CD4-positive, alpha-beta T cell (primary cell): ENCODE data around the gene CDH4. TPM values are rescaled to one million over a fixed set of nuclear protein-coding genes. Genes with fewer than 3 reads are reported as not detected.

ENCODE experiments used
- ATAC-seq: fragments of 200-7000 bp; cut with Tn5 transposase; one replicate; pipeline ENCODE4 v1.10.0; 2022; ENCODE audit warnings: mild to moderate bottlenecking; ENCODE audit not compliant: poor library complexity
- CTCF ChIA-PET: fragments of 350-600 bp; sonication (Branson Sonifier 250); formaldehyde crosslinking; loops from one replicate; lab custom pipeline; 2021; ENCODE audit warnings: antibody characterized with exemption, inconsistent platforms; lab: Charles Lee
- POLR2A ChIA-PET: fragments of 350-600 bp; sonication (Branson Sonifier 250); formaldehyde crosslinking; loops from one replicate; lab custom pipeline; 2021; ENCODE audit warnings: antibody characterized with exemption, inconsistent platforms; lab: Charles Lee
- DNase-seq, 14 experiments: peaks; one replicate each; pipeline ENCODE4 v3.0.0-alpha.2; 2013 to 2020; ENCODE audit warnings: mixed read lengths in 2 of 14
- H3K27ac ChIP-seq, 2 donors: one replicate each; pipeline versions ENCODE4 v1.5.1 to v1.7.0; 2013; ENCODE audit warnings: low read length in 2 of 2, low read depth in 1 of 2, mild to moderate bottlenecking in 1 of 2
- H3K27me3 ChIP-seq, 2 experiments: 1 replicate in 1 of 2; 2 replicates in 1 of 2; pipeline versions ENCODE4 v1.6.1 to v1.7.0; 2013; ENCODE audit warnings: low read length in 2 of 2, control low read depth in 1 of 2, mild to moderate bottlenecking in 1 of 2, moderate library complexity in 1 of 2; ENCODE audit not compliant: insufficient read depth in 2 of 2, control insufficient read depth in 1 of 2
- H3K36me3 ChIP-seq: one replicate; pipeline ENCODE4 v1.6.1; 2013; ENCODE audit warnings: low read length, control low read depth; ENCODE audit not compliant: insufficient read depth
- H3K4me1 ChIP-seq: one replicate; pipeline ENCODE4 v1.6.1; 2013; ENCODE audit warnings: low read length, control low read depth; ENCODE audit not compliant: insufficient read depth
- H3K4me3 ChIP-seq: one replicate; pipeline ENCODE4 v1.5.1; 2013; ENCODE audit warnings: mild to moderate bottlenecking, low read length, moderate library complexity
- H3K9me3 ChIP-seq, 2 experiments: 1 replicate in 1 of 2; 2 replicates in 1 of 2; pipeline versions ENCODE4 v1.6.1 to v1.7.0; 2013; ENCODE audit warnings: low read length in 2 of 2, mild to moderate bottlenecking in 2 of 2, control low read depth in 1 of 2, moderate library complexity in 1 of 2; ENCODE audit not compliant: control insufficient read depth in 1 of 2, insufficient read depth in 1 of 2
- H3K27ac Mint-ChIP-seq: one replicate; pipeline ENCODE4 v1.8.0; 2020; ENCODE audit warnings: mixed read lengths
- H3K27me3 Mint-ChIP-seq: one replicate; pipeline ENCODE4 v1.8.0; 2021; ENCODE audit warnings: mixed read lengths
- H3K36me3 Mint-ChIP-seq: one replicate; pipeline ENCODE4 v1.8.0; 2021; ENCODE audit warnings: low read depth, mixed read lengths
- H3K4me1 Mint-ChIP-seq: one replicate; pipeline ENCODE4 v1.8.0; 2021; ENCODE audit warnings: low read depth, mixed read lengths
- H3K4me3 Mint-ChIP-seq: one replicate; pipeline ENCODE4 v1.8.0; 2020; ENCODE audit warnings: mild to moderate bottlenecking, mixed read lengths
- H3K9me3 Mint-ChIP-seq: one replicate; pipeline ENCODE4 v1.8.0; 2020; ENCODE audit warnings: mixed read lengths
- intact Hi-C, 2 experiments: fragments of 100-400 bp; cut with DNase I in 1 of 2; cut with micrococcal nuclease in 1 of 2; formaldehyde crosslinking; loops; one replicate each; pipeline versions ENCODE4 v1.15.1 to v1.9.0; 2023 to 2025; cut with DNase I, micrococcal nuclease
- total RNA-seq, 174 experiments: library from RNA in 2 of 174; stranded (reverse) in 2 of 174; gene quantifications; one replicate each; pipeline ENCODE4 v1.2.3 and lab custom pipeline; 2021 to 2026
- TF ChIP-seq, protein P1 (sequence below): fragments of 200-600 bp; IDR thresholded peaks from one replicate; pipeline ENCODE4 v1.8.0; 2022; ENCODE audit warnings: antibody characterized with exemption, mild to moderate bottlenecking

CDH4 gene
- total RNA-seq, 2 experiments from 2014 or later = 0.11 TPM

DNA sequence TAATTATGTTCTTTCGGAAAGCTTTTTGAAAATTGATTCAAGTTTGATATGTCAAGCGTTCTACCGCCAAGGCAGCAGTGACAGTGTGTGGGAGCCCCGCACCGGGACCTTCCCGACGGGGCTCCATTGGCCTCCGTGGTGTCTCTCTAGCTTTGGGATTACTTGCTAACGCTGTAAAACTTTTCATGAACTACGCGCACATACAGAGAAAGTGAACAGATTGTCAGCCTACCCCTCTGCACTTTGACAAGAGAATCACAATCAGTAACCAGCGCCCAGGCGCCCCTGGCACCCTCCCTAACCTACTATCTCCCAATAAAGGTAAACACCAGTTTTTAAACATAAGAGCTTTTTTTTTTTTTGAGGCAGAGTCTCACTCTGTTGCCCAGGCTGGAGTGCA, 274.8 kb downstream of the CDH4 start:
- Histone ChIP-seq H3K36me3 (no peaks in the 10 kb centered on the region), H3K4me3 (no peak overlapping the region), H3K4me1 (no peaks in the 10 kb centered on the region), H3K27ac (no peak overlapping the region), H3K27me3 (no peaks in the 10 kb centered on the region), H3K9me3 (peaks cover 0 to 24% of the 10 kb centered on the region in 2 experiments)
- Mint-ChIP-seq H3K9me3 (no peaks in the 10 kb centered on the region), H3K36me3 (no peaks in the 10 kb centered on the region), H3K4me3 (no peak overlapping the region), H3K27me3 (no peaks in the 10 kb centered on the region), H3K4me1 (no peaks in the 10 kb centered on the region), H3K27ac (no peak overlapping the region)
- ATAC-seq = no peak
- intact Hi-C loops = no loop called here
- TF ChIP-seq, protein P1, sequence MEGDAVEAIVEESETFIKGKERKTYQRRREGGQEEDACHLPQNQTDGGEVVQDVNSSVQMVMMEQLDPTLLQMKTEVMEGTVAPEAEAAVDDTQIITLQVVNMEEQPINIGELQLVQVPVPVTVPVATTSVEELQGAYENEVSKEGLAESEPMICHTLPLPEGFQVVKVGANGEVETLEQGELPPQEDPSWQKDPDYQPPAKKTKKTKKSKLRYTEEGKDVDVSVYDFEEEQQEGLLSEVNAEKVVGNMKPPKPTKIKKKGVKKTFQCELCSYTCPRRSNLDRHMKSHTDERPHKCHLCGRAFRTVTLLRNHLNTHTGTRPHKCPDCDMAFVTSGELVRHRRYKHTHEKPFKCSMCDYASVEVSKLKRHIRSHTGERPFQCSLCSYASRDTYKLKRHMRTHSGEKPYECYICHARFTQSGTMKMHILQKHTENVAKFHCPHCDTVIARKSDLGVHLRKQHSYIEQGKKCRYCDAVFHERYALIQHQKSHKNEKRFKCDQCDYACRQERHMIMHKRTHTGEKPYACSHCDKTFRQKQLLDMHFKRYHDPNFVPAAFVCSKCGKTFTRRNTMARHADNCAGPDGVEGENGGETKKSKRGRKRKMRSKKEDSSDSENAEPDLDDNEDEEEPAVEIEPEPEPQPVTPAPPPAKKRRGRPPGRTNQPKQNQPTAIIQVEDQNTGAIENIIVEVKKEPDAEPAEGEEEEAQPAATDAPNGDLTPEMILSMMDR = no peak
- POLR2A ChIA-PET = no interaction called here
- no peak for DNase-seq
- CTCF ChIA-PET = no interaction called here

DNA sequence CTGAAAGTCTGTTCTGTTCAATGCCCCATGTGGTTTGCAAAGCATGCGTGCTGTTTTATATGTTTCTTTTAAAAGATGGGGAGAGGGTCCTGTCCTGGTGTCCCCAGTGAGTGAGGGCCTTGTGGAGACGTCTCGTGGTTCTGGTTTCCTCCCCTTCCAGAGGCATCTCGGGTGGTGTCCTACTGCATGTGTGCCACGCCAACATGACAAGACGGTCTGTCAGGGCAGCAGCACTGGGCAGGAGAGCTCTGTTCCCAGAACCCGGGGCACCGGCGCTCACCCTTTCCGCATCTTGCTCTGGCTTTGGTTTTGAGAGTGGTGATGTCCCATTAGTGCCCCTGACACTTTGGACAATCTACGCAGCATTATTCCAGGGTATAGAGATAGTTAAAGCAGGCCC, 275.6 kb downstream of the CDH4 start:
- H3K27me3 Mint-ChIP-seq = no peaks in the 10 kb centered on the region
- Histone ChIP-seq H3K27me3 (no peaks in the 10 kb centered on the region), H3K27ac (no peak overlapping the region), H3K4me3 (no peak overlapping the region), H3K36me3 (no peaks in the 10 kb centered on the region), H3K4me1 (no peaks in the 10 kb centered on the region), H3K9me3 (peaks cover 0 to 20% of the 10 kb centered on the region in 2 experiments)
- ChIA-PET CTCF (no interaction called here), POLR2A (no interaction called here)
- DNase-seq (no peak), ATAC-seq (no peak)
- intact Hi-C loops = no loop called here
- no peaks in the 10 kb centered on the region for H3K36me3 Mint-ChIP-seq
- TF ChIP-seq, protein P1 = no peak
- H3K27ac Mint-ChIP-seq = no peak overlapping the region
- no peaks in the 10 kb centered on the region for H3K9me3 Mint-ChIP-seq
- no peaks in the 10 kb centered on the region for H3K4me1 Mint-ChIP-seq
- no peak overlapping the region for H3K4me3 Mint-ChIP-seq

DNA sequence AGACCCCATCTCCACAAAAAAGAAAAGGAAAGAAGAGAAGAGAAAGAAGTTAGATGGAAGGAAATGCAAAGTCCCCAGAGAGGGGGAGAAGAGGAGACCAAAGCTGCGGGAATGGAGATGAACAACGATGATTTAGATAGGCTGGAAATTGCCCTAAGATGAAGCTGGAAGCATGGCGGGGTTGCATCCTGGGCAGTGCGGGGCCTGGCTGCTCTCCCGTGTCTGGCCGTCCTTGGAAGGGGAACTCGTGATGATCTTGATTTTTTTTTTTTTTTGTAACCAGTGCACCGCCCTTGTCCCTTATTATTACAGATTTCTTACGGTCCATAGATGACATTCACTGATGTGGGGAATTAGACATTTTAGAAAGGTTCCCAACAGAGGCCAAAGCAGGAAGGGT, 276.5 kb downstream of the CDH4 start:
- no peaks in the 10 kb centered on the region for H3K27me3 ChIP-seq
- no peak overlapping the region for H3K27ac ChIP-seq
- CTCF ChIA-PET = no interaction called here
- Mint-ChIP-seq H3K27ac (no peak overlapping the region), H3K4me3 (no peak overlapping the region), H3K9me3 (no peaks in the 10 kb centered on the region), H3K4me1 (no peaks in the 10 kb centered on the region), H3K27me3 (no peaks in the 10 kb centered on the region), H3K36me3 (no peaks in the 10 kb centered on the region)
- DNase-seq = no peak
- ATAC-seq = no peak
- intact Hi-C loops = no loop called here
- no peak overlapping the region for H3K4me3 ChIP-seq
- peaks cover 0 to 28% of the 10 kb centered on the region in 2 experiments for H3K9me3 ChIP-seq
- H3K4me1 ChIP-seq = no peaks in the 10 kb centered on the region
- no peaks in the 10 kb centered on the region for H3K36me3 ChIP-seq
- TF ChIP-seq, protein P1 = no peak
- POLR2A ChIA-PET = no interaction called here
